SK-N-SH (cell line): ENCODE measurements around the gene RTN4RL2. TPM values are rescaled to one million over a fixed set of nuclear protein-coding genes. Genes with fewer than 3 reads are reported as not detected.

Experiments
- polyA plus RNA-seq, 3 experiments: library from polyadenylated mRNA; depleted of rRNA; stranded (reverse); fragments of >200 nt; gene quantifications; 2 replicates each; pipeline ENCODE4 v1.2.3, GENCODE V29; 2012
- small RNA-seq, 7 experiments: library from RNA; depleted of rRNA; stranded (forward); fragments of <200 nt; gene quantifications; one replicate each; pipeline ENCODE3, GENCODE V24; 2012

Gene RTN4RL2
- polyA plus RNA-seq, 1 of the 3 experiments (the other 2 are of a cell fraction), result 0.30 TPM

Small RNAs within 50 kb of the gene (small RNA-seq; reads per million reads assigned to genes)
- gene RNA5SP341, result 0 to 0.38 (median 0) reads per million in 7 experiments

Other genes starting within 250 kb of the RTN4RL2 start
- gene APLNR, start 223.3 kb upstream of the RTN4RL2 start, polyA plus RNA-seq (2012; rRNA removed), result 0.03 and 0.15 TPM in 2 replicates
- 29.6 and 43.3 TPM in 2 replicates for gene TNKS1BP1, start 135.6 kb upstream of the RTN4RL2 start, polyA plus RNA-seq (2012; rRNA removed)
- gene SSRP1, start 124.6 kb upstream of the RTN4RL2 start, polyA plus RNA-seq (2012; rRNA removed), result 122 and 137 TPM in 2 replicates
- gene P2RX3, start 122.2 kb upstream of the RTN4RL2 start, polyA plus RNA-seq (2012; rRNA removed), result not detected in 2 replicates
- gene PRG3, start 79.4 kb upstream of the RTN4RL2 start, polyA plus RNA-seq (2012; rRNA removed), result not detected in 2 replicates
- not detected in 2 replicates for gene PRG2, start 69.9 kb upstream of the RTN4RL2 start, polyA plus RNA-seq (2012; rRNA removed)
- gene SLC43A3, start 33.4 kb upstream of the RTN4RL2 start, polyA plus RNA-seq (2012; rRNA removed), result 4.1 and 4.7 TPM in 2 replicates
- gene SLC43A1, start 55.2 kb downstream of the RTN4RL2 start, polyA plus RNA-seq (2012; rRNA removed), result 3.7 and 4.4 TPM in 2 replicates
- gene TIMM10, start 70.2 kb downstream of the RTN4RL2 start, polyA plus RNA-seq (2012; rRNA removed), result 179 and 189 TPM in 2 replicates
- not detected in 2 replicates for gene SMTNL1, start 77.1 kb downstream of the RTN4RL2 start, polyA plus RNA-seq (2012; rRNA removed)
- gene UBE2L6, start 107.1 kb downstream of the RTN4RL2 start, polyA plus RNA-seq (2012; rRNA removed), result 65.9 and 77.0 TPM in 2 replicates
- 1.9 and 4.5 TPM in 2 replicates for gene SERPING1, start 137.2 kb downstream of the RTN4RL2 start, polyA plus RNA-seq (2012; rRNA removed)
- 2.3 and 2.4 TPM in 2 replicates for gene YPEL4, start 189.4 kb downstream of the RTN4RL2 start, polyA plus RNA-seq (2012; rRNA removed)
- 18.1 and 25.8 TPM in 2 replicates for gene CLP1, start 197.2 kb downstream of the RTN4RL2 start, polyA plus RNA-seq (2012; rRNA removed)
- gene ZDHHC5, start 207.6 kb downstream of the RTN4RL2 start, polyA plus RNA-seq (2012; rRNA removed), result 46.6 and 54.8 TPM in 2 replicates